RWPE2 (cell line): ENCODE data around the gene FLOT2.
"Not testable (repeated sequence)": the region's sequence is repeated elsewhere in the genome, so short reads cannot be mapped to it uniquely, and the experiment has no call there.

Experiments used
- ATAC-seq: fragments of 200-7000 bp; cut with Tn5 transposase; 3 replicates; pipeline ENCODE4 v1.9.1; 2021; ENCODE audit warnings: low read depth
- DNase-seq: peaks from one replicate; pipeline ENCODE4 v3.0.0-alpha.2; 2020; ENCODE audit warnings: low spot score
- H3K27ac ChIP-seq: fragments of 450-650 bp; 2 replicates; pipeline ENCODE4 v1.5.1; 2017; ENCODE audit warnings: mild to moderate bottlenecking; ENCODE audit not compliant: poor library complexity, severe bottlenecking
- H3K27me3 ChIP-seq: fragments of 250-450 bp; sonication (Bioruptor Pico); 2 replicates; pipeline ENCODE4 v1.5.1; 2021; ENCODE audit warnings: mild to moderate bottlenecking, moderate library complexity; ENCODE audit not compliant: insufficient read depth, poor library complexity, severe bottlenecking
- H3K36me3 ChIP-seq: fragments of 250-450 bp; sonication (Bioruptor Pico); 2 replicates; pipeline ENCODE4 v1.5.1; 2020; ENCODE audit warnings: low read depth, mild to moderate bottlenecking, moderate library complexity
- H3K4me1 ChIP-seq: fragments of 250-450 bp; sonication (Bioruptor Pico); 2 replicates; pipeline ENCODE4 v1.5.1; 2021; ENCODE audit warnings: mild to moderate bottlenecking, moderate library complexity; ENCODE audit not compliant: insufficient read depth, poor library complexity, severe bottlenecking
- H3K4me3 ChIP-seq: fragments of 250-450 bp; sonication (Bioruptor Pico); 2 replicates; pipeline ENCODE4 v1.5.1; 2021; ENCODE audit warnings: mild to moderate bottlenecking, moderate library complexity; ENCODE audit not compliant: severe bottlenecking
- H3K9me3 ChIP-seq: fragments of 250-450 bp; sonication (Bioruptor Pico); 2 replicates; pipeline ENCODE4 v1.5.1; 2021; ENCODE audit warnings: mild to moderate bottlenecking, moderate library complexity; ENCODE audit not compliant: severe bottlenecking
- TF ChIP-seq, protein P1 (sequence below): fragments of 450-650 bp; IDR thresholded peaks from one replicate; pipeline ENCODE4 v1.5.1; 2017; ENCODE audit warnings: mild to moderate bottlenecking, moderate library complexity; ENCODE audit not compliant: poor library complexity, severe bottlenecking

The FLOT2 gene

DNA sequence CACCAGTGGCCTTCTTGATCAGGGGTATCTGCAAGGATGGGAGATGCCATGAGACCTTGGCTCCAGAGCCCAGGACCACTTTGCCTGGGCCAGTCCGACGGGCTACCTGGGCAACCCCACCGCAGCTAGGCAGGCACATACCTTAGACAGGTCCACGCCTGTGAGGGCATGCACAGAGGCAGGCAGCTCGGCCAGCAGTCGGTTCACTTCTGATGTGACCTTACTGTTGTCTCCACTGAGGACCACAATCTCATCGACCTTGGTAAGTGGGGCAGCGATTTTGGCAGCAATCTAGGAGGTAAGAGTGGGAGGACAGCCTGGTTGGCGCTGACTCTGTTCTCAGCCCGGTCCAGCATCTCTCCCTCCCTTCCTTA lies 17.0 kb downstream of the FLOT2 start:
- Histone ChIP-seq H3K4me1 (peaks cover 20% of the 10 kb centered on the region), H3K4me3 (no peak overlapping the region), H3K27ac (peak overlapping the region; percentile 65), H3K9me3 (no peaks in the 10 kb centered on the region), H3K36me3 (peaks cover 38% of the 10 kb centered on the region), H3K27me3 (no peaks in the 10 kb centered on the region)
- peak; percentile 67 for DNase-seq
- TF ChIP-seq, protein P1, sequence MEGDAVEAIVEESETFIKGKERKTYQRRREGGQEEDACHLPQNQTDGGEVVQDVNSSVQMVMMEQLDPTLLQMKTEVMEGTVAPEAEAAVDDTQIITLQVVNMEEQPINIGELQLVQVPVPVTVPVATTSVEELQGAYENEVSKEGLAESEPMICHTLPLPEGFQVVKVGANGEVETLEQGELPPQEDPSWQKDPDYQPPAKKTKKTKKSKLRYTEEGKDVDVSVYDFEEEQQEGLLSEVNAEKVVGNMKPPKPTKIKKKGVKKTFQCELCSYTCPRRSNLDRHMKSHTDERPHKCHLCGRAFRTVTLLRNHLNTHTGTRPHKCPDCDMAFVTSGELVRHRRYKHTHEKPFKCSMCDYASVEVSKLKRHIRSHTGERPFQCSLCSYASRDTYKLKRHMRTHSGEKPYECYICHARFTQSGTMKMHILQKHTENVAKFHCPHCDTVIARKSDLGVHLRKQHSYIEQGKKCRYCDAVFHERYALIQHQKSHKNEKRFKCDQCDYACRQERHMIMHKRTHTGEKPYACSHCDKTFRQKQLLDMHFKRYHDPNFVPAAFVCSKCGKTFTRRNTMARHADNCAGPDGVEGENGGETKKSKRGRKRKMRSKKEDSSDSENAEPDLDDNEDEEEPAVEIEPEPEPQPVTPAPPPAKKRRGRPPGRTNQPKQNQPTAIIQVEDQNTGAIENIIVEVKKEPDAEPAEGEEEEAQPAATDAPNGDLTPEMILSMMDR = no peak
- ATAC-seq = peak; percentile 36; the same call in 1 of the 3 replicates

DNA sequence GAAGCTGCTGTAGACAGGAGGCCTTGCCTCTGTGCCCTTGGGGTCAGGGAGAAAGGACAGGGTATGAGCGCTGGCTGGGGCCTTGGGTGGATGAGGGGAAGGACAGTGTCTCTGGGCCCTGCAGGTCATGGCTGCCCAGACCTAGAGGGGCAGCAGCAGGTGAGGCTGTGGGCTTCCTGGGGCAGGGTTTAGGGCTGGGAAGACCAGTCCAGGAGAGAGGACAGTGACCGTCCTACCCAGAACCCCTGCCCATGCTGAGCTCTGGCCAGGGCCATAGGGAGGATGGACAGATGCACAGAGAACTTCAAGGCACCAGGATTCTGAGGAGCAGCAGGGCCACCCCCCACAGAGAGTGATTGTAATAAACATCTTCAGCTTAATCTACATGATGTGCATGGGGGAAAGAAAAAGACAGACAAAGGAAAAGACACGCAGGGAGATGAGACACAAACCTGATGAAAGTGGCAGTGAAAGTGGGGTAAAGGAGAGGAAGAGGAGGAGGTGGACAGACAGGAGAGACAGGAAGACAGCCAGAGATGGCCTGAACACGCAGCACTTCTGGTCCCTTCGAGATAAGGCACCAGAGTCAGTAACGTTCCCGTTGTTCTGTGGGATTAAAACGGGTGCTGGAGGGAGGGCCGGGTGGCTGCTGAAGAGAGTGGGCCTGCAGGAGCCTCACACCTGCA lies 17.5 kb downstream of the FLOT2 start:
- ATAC-seq (no peak), DNase-seq (no peak)
- Histone ChIP-seq H3K27ac (peak overlapping the region; percentile 65), H3K36me3 (peaks cover 38% of the 10 kb centered on the region), H3K4me1 (peaks cover 20% of the 10 kb centered on the region), H3K4me3 (no peak overlapping the region), H3K9me3 (no peaks in the 10 kb centered on the region), H3K27me3 (no peaks in the 10 kb centered on the region)
- TF ChIP-seq, protein P1 = no peak

DNA sequence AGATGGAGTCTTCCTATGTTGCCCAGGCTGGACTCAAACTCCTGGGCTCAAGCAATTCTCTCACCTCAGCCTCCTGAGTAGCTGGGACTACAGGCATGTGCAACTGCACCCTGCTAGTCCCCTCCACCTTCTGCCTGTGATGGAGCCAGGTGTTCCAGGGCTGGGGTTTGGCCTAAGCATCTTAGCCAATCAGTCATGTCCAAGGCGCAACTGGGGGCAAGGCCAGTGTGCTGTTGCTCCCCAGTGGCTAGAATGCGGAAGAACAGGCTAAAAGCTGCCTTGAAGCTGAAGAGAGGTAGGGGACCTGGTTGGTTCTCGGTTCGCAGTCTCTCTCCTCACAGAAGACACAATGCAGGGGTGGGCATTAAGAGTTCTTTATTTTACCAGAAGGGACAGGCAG lies 18.6 kb downstream of the FLOT2 start:
- no peaks in the 10 kb centered on the region for H3K27me3 ChIP-seq
- no peak overlapping the region for H3K4me3 ChIP-seq
- ATAC-seq = peak; percentile 75
- H3K27ac ChIP-seq = peak overlapping the region; percentile 65
- H3K36me3 ChIP-seq = peaks cover 38% of the 10 kb centered on the region
- no peak for DNase-seq
- peaks cover 23% of the 10 kb centered on the region for H3K4me1 ChIP-seq
- TF ChIP-seq, protein P1 = peak; percentile 78
- no peaks in the 10 kb centered on the region for H3K9me3 ChIP-seq

DNA sequence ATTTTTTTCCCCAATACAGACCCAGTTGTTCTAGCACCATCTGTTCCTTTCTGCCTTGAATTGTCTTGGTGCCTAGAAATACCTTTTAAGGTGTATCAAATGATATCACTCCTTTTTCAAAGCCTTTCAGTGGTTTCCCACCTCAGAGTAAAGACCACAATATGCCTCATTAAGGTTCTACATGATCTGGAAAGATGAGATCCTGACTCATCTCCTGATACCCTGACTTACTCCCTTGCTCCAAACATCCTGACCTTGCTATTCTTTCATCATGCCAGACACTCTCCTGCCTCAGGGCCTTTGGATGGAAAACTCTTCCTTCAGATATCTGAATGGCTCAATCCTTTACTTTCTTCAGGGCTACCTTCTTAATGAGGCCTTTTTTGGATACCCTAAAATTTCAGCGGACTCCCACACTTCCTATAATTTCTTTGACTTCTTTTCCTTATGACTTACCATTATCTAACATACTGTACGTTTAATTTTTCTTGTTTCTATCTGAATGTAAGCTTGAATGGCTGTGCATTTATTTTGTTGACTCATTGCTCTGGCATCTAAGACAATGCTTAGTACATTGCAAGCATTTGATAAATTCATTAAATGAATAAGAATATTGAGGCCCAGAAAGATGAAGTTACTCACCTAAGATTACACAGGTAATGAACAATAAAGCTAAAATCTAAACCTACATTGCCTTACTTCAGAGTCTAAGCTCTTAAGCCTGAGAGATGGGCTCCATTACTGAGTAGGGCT lies 19.2 kb downstream of the FLOT2 start:
- ATAC-seq (peak; percentile 67), DNase-seq (no peak)
- Histone ChIP-seq H3K4me3 (no peak overlapping the region), H3K9me3 (no peaks in the 10 kb centered on the region), H3K27ac (peak overlapping the region; percentile 65), H3K36me3 (peaks cover 38% of the 10 kb centered on the region), H3K27me3 (no peaks in the 10 kb centered on the region), H3K4me1 (peaks cover 23% of the 10 kb centered on the region)
- TF ChIP-seq, protein P1 = no peak

DNA sequence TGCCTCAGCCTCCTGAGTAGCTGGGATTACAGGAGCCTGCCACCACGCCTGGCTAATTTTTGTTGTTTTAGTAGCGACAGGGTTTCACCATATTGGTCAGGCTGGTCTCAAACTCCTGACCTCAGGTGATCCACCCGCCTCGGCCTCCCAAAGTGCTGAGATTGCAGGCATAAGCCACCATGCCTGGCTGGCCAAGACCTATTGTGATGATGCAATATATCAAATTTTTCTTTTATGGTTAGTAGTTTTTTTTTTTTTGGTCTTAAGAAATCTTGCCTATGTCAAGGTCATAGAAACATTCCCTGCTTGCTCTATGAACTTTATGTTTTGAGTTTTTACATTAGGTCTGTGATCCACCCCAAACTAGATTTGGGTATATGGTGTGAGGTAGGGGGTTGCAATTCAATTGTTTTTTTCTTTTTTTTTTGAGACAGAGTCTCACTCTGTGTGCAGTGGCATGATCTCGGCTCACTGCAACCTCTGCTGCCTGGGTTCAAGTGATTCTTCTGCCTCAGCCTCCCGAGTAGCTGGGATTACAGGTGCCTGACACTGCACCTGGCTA lies 20.3 kb downstream of the FLOT2 start:
- not testable (repeated sequence) for H3K9me3 ChIP-seq, ATAC-seq, DNase-seq, H3K27me3 ChIP-seq, H3K4me3 ChIP-seq
- peaks cover 36% of the 10 kb centered on the region for H3K36me3 ChIP-seq
- peaks cover 23% of the 10 kb centered on the region for H3K4me1 ChIP-seq
- peak overlapping the region; percentile 65 for H3K27ac ChIP-seq
